Progenitor cell of endocrine pancreas (in vitro differentiated cells): ENCODE results near the gene RAB39B. TPM values are rescaled to one million over a fixed set of nuclear protein-coding genes. Genes with fewer than 3 reads are reported as not detected.
"Not testable (repeated sequence)": the region's sequence is repeated elsewhere in the genome, so short reads cannot be mapped to it uniquely, and the experiment has no call there.

Source experiments
- DNase-seq: peaks from one replicate; pipeline ENCODE4 v3.0.0; 2021; ENCODE audit warnings: low spot score; ENCODE audit not compliant: unreplicated experiment
- H3K27ac Mint-ChIP-seq: 2 replicates; pipeline ENCODE4 v1.8.0; 2021; ENCODE audit warnings: mild to moderate bottlenecking, moderate library complexity, mixed read lengths
- H3K27me3 Mint-ChIP-seq: 2 replicates; pipeline ENCODE4 v1.8.0; 2021; ENCODE audit warnings: mixed read lengths
- H3K36me3 Mint-ChIP-seq: 2 replicates; pipeline ENCODE4 v1.8.0; 2022; ENCODE audit warnings: mixed read lengths; ENCODE audit not compliant: insufficient read depth
- H3K4me1 Mint-ChIP-seq: 2 replicates; pipeline ENCODE4 v1.8.0; 2021; ENCODE audit warnings: low read depth, mixed read lengths
- H3K4me3 Mint-ChIP-seq: 2 replicates; pipeline ENCODE4 v1.8.0; 2021; ENCODE audit warnings: low read depth, mild to moderate bottlenecking, moderate library complexity, mixed read lengths
- H3K9me3 Mint-ChIP-seq: 2 replicates; pipeline ENCODE4 v1.8.0; 2021; ENCODE audit warnings: low read depth, mixed read lengths
- CTCF ChIP-seq: fragments of 200-600 bp; sonication (generic); IDR thresholded peaks from one replicate; pipeline ENCODE4 v1.5.0; 2021; ENCODE audit warnings: antibody characterized with exemption, mild to moderate bottlenecking; ENCODE audit not compliant: unreplicated experiment
- total RNA-seq: library from RNA; stranded (reverse); gene quantifications from 2 replicates; pipeline ENCODE4 v1.2.1, GENCODE V29; 2021

The RAB39B gene
- total RNA-seq, 1 donor from 2014 or later, result 4.8 TPM

GRCh38 chrX:155225774-155226173 is 38.5 kb downstream of the RAB39B start:
- Mint-ChIP-seq H3K36me3 (peaks cover 32% of the 10 kb centered on the region), H3K4me3 (no peak overlapping the region), H3K27me3 (no peaks in the 10 kb centered on the region), H3K27ac (no peak overlapping the region), H3K4me1 (no peaks in the 10 kb centered on the region), H3K9me3 (peaks cover 30% of the 10 kb centered on the region)
- DNase-seq, result no peak
- TF ChIP-seq CTCF, result no peak

GRCh38 chrX:155223746-155224145 is 40.5 kb downstream of the RAB39B start:
- Mint-ChIP-seq H3K9me3 (peaks cover 25% of the 10 kb centered on the region), H3K36me3 (peaks cover 30% of the 10 kb centered on the region)
- not testable (repeated sequence) for H3K27ac Mint-ChIP-seq, H3K4me1 Mint-ChIP-seq, H3K27me3 Mint-ChIP-seq, DNase-seq, H3K4me3 Mint-ChIP-seq

- peaks cover 30% of the 10 kb centered on the region for H3K36me3 Mint-ChIP-seq
- TF ChIP-seq CTCF, result no peak
- H3K27ac Mint-ChIP-seq, result no peak overlapping the region
Observed at GRCh38 chrX:155221351-155221750, 42.9 kb downstream of the RAB39B start.

GRCh38 chrX:155218777-155219176 is 45.5 kb downstream of the RAB39B start:
- Mint-ChIP-seq H3K4me3 (no peak overlapping the region), H3K4me1 (peaks cover 7% of the 10 kb centered on the region), H3K36me3 (peaks cover 21% of the 10 kb centered on the region), H3K27me3 (no peaks in the 10 kb centered on the region), H3K27ac (no peak overlapping the region), H3K9me3 (peaks cover 19% of the 10 kb centered on the region)
- TF ChIP-seq CTCF, result no peak
- DNase-seq, result no peak

More at GRCh38 chrX:155221351-155221750, 42.9 kb downstream of the RAB39B start:
- no peak for DNase-seq
- Mint-ChIP-seq H3K4me1 (peaks cover 7% of the 10 kb centered on the region), H3K9me3 (peaks cover 25% of the 10 kb centered on the region), H3K4me3 (no peak overlapping the region), H3K27me3 (no peaks in the 10 kb centered on the region)

GRCh38 chrX:155216940-155217440 is 47.3 kb downstream of the RAB39B start:
- no peak for TF ChIP-seq CTCF
- peak overlapping the region; percentile 81 for H3K4me3 Mint-ChIP-seq
- peaks cover 11% of the 10 kb centered on the region for H3K36me3 Mint-ChIP-seq
- no peaks in the 10 kb centered on the region for H3K27me3 Mint-ChIP-seq
- no peak for DNase-seq
- H3K9me3 Mint-ChIP-seq, result peaks cover 10% of the 10 kb centered on the region
- H3K27ac Mint-ChIP-seq, result peak overlapping the region; percentile 92
- peaks cover 7% of the 10 kb centered on the region for H3K4me1 Mint-ChIP-seq

- peak; percentile 61 for TF ChIP-seq CTCF
- Mint-ChIP-seq H3K27ac (peak within 1 kb of the TSS; percentile 92), H3K9me3 (peaks cover 4% of the 10 kb centered on the region), H3K27me3 (no peaks in the 10 kb centered on the region), H3K4me3 (peak within 1 kb of the TSS; percentile 81), H3K36me3 (peaks cover 5% of the 10 kb centered on the region), H3K4me1 (peaks cover 7% of the 10 kb centered on the region)
- DNase-seq, result peak; percentile 71
Observed at GRCh38 chrX:155216179-155216939, 47.9 kb downstream of the RAB39B start, which contains the start of gene VBP1. Gene VBP1, plus strand, starts transcription at chrX:155216460. Its CDS starts 23 bp downstream, at chrX:155216483.
